H9 (cell line): ENCODE measurements around the gene CARM1. TPM values are rescaled to one million over a fixed set of nuclear protein-coding genes. Genes with fewer than 3 reads are reported as not detected.

ENCODE experiments used
- DNase-seq: peaks from one replicate; pipeline ENCODE4 v3.0.0-alpha.2; 2017
- H2AFZ ChIP-seq: one replicate; pipeline ENCODE4 v1.6.1; 2013; ENCODE audit warnings: mild to moderate bottlenecking, low read length, control low read depth, moderate library complexity
- H2AK5ac ChIP-seq: 2 replicates; pipeline ENCODE4 v1.6.1; 2013; ENCODE audit warnings: low read length, control low read depth, mixed read lengths; ENCODE audit not compliant: insufficient read length
- H2BK120ac ChIP-seq: one replicate; pipeline ENCODE4 v1.6.1; 2013; ENCODE audit warnings: low read depth, mild to moderate bottlenecking, low read length, control low read depth, inconsistent platforms; ENCODE audit not compliant: poor library complexity, severe bottlenecking
- H2BK12ac ChIP-seq: 2 replicates; pipeline ENCODE4 v1.6.1; 2013; ENCODE audit warnings: low read length, control low read depth, mixed read lengths, low read depth; ENCODE audit not compliant: insufficient read length
- H2BK15ac ChIP-seq: 2 replicates; pipeline ENCODE4 v1.6.1; 2013; ENCODE audit warnings: low read depth, low read length, control low read depth
- H2BK20ac ChIP-seq: one replicate; pipeline ENCODE4 v1.6.1; 2013; ENCODE audit warnings: low read depth, mild to moderate bottlenecking, low read length, control low read depth, inconsistent platforms; ENCODE audit not compliant: poor library complexity, severe bottlenecking
- H2BK5ac ChIP-seq: 2 replicates; pipeline ENCODE4 v1.6.1; 2013; ENCODE audit warnings: low read length, control low read depth, mixed read lengths; ENCODE audit not compliant: insufficient read length
- H3K14ac ChIP-seq: 2 replicates; pipeline ENCODE4 v1.6.1; 2013; ENCODE audit warnings: low read length, control low read depth; ENCODE audit not compliant: insufficient read depth
- H3K18ac ChIP-seq: 2 replicates; pipeline ENCODE4 v1.6.1; 2013; ENCODE audit warnings: low read depth, mild to moderate bottlenecking, mixed read lengths, low read length, control low read depth; ENCODE audit not compliant: insufficient read length
- H3K23ac ChIP-seq: 2 replicates; pipeline ENCODE4 v1.6.1; 2013; ENCODE audit warnings: low read length, control low read depth, mixed read lengths, low read depth; ENCODE audit not compliant: insufficient read length
- H3K23me2 ChIP-seq: 2 replicates; pipeline ENCODE4 v1.6.1; 2013; ENCODE audit warnings: low read depth, mild to moderate bottlenecking, mixed read lengths, low read length, control low read depth; ENCODE audit not compliant: insufficient read length, poor library complexity, severe bottlenecking
- H3K27ac ChIP-seq: 2 replicates; pipeline ENCODE4 v1.5.1; 2013; ENCODE audit warnings: low read length, control low read depth, mixed read lengths, low read depth; ENCODE audit not compliant: insufficient read length
- H3K27me3 ChIP-seq: 2 replicates; pipeline ENCODE4 v1.6.1; 2013; ENCODE audit warnings: low read length, control low read depth, inconsistent platforms; ENCODE audit not compliant: insufficient read depth
- H3K4ac ChIP-seq: 2 replicates; pipeline ENCODE4 v1.6.1; 2013; ENCODE audit warnings: low read depth, mild to moderate bottlenecking, control low read depth, inconsistent platforms, low read length, moderate library complexity
- H3K4me1 ChIP-seq: 2 replicates; pipeline ENCODE4 v1.6.1; 2013; ENCODE audit warnings: low read length, control low read depth, inconsistent platforms; ENCODE audit not compliant: insufficient read depth
- H3K4me2 ChIP-seq: 2 replicates; pipeline ENCODE4 v1.6.1; 2013; ENCODE audit warnings: low read length, control low read depth, mixed read lengths; ENCODE audit not compliant: insufficient read length, insufficient read depth
- H3K56ac ChIP-seq: 2 replicates; pipeline ENCODE4 v1.6.1; 2013; ENCODE audit warnings: low read depth, mild to moderate bottlenecking, mixed read lengths, low read length, control low read depth; ENCODE audit not compliant: insufficient read length
- H3K79me1 ChIP-seq: 2 replicates; pipeline ENCODE4 v1.6.1; 2013; ENCODE audit warnings: low read depth, mild to moderate bottlenecking, moderate library complexity, low read length, control low read depth, inconsistent platforms; ENCODE audit not compliant: insufficient read depth, poor library complexity, severe bottlenecking
- H3K79me2 ChIP-seq: 2 replicates; pipeline ENCODE4 v1.6.1; 2013; ENCODE audit warnings: low read length, control low read depth, inconsistent platforms; ENCODE audit not compliant: insufficient read depth
- H3K9ac ChIP-seq: 2 replicates; pipeline ENCODE4 v1.6.1; 2013; ENCODE audit warnings: low read length, control low read depth, mixed read lengths; ENCODE audit not compliant: insufficient read length; ENCODE audit errors: extremely low read depth
- H3K9me3 ChIP-seq: one replicate; pipeline ENCODE4 v1.6.1; 2013; ENCODE audit warnings: low read depth, low read length, inconsistent platforms; ENCODE audit not compliant: control insufficient read depth
- H3T11ph ChIP-seq: one replicate; pipeline ENCODE4 v1.6.1; 2013; ENCODE audit warnings: mild to moderate bottlenecking, low read length, control low read depth, inconsistent platforms
- H4K20me1 ChIP-seq: one replicate; pipeline ENCODE4 v1.6.1; 2013; ENCODE audit not compliant: control insufficient read depth, insufficient read length, insufficient read depth
- H4K5ac ChIP-seq: 2 replicates; pipeline ENCODE4 v1.6.1; 2013; ENCODE audit warnings: low read depth, mild to moderate bottlenecking, mixed read lengths, low read length, control low read depth; ENCODE audit not compliant: insufficient read length
- H4K8ac ChIP-seq: replicated peaks from 2 replicates; pipeline ENCODE4 v1.6.1; 2013; ENCODE audit warnings: low read length, control low read depth, mixed read lengths, low read depth; ENCODE audit not compliant: insufficient read length
- H4K91ac ChIP-seq: 2 replicates; pipeline ENCODE4 v1.6.1; 2013; ENCODE audit warnings: low read depth, mild to moderate bottlenecking, moderate library complexity, mixed read lengths, low read length, control low read depth; ENCODE audit not compliant: insufficient read length
- H3K27ac Mint-ChIP-seq, 3 experiments: 2 replicates in 2 of 3; 3 replicates in 1 of 3; pipeline ENCODE4 v1.8.0; 2020 to 2021; ENCODE audit warnings: mixed read lengths in 3 of 3, mild to moderate bottlenecking in 1 of 3, moderate library complexity in 1 of 3
- H3K27me3 Mint-ChIP-seq: 2 replicates; pipeline ENCODE4 v1.8.0; 2021; ENCODE audit warnings: low read depth, mild to moderate bottlenecking, moderate library complexity, mixed read lengths
- H3K36me3 Mint-ChIP-seq, 3 experiments: 2 replicates in 2 of 3; 3 replicates in 1 of 3; pipeline ENCODE4 v1.8.0; 2020 to 2021; ENCODE audit warnings: low read depth in 3 of 3, mixed read lengths in 3 of 3; ENCODE audit not compliant: insufficient read depth in 1 of 3
- H3K4me1 Mint-ChIP-seq, 2 experiments: 2 replicates each; pipeline ENCODE4 v1.8.0; 2020; ENCODE audit warnings: mixed read lengths in 2 of 2
- H3K4me3 Mint-ChIP-seq, 2 experiments: 2 replicates in 1 of 2; 3 replicates in 1 of 2; pipeline ENCODE4 v1.8.0; 2020 to 2021; ENCODE audit warnings: mild to moderate bottlenecking in 2 of 2, mixed read lengths in 2 of 2, moderate library complexity in 1 of 2
- H3K9me3 Mint-ChIP-seq, 2 experiments: 2 replicates in 1 of 2; 3 replicates in 1 of 2; pipeline ENCODE4 v1.8.0; 2020; ENCODE audit warnings: mild to moderate bottlenecking in 2 of 2, mixed read lengths in 2 of 2, moderate library complexity in 1 of 2
- WGBS: extraction: QIAGEN DNeasy Blood & Tissue Kit; methylation state at CpG from one replicate; pipeline ENCODE4 v1.1.7; 2013; ENCODE audit warnings: missing lambda C conversion rate, low lambda C conversion rate, mixed read lengths; ENCODE audit not compliant: insufficient read length; ENCODE audit errors: extremely low coverage; 5-methylcytosine and 5-hydroxymethylcytosine counted together
- total RNA-seq: library from RNA; stranded (reverse); gene quantifications from 2 replicates; pipeline ENCODE4 v1.2.1, GENCODE V29; 2021
- TF ChIP-seq, protein P1 (sequence below): fragments of 200-600 bp; sonication (generic); conservative IDR thresholded peaks from 3 replicates; pipeline ENCODE4 v1.8.0; 2021; ENCODE audit warnings: antibody characterized with exemption, mild to moderate bottlenecking

Gene CARM1
- total RNA-seq, 1 experiment from 2014 or later: 111 TPM

DNA sequence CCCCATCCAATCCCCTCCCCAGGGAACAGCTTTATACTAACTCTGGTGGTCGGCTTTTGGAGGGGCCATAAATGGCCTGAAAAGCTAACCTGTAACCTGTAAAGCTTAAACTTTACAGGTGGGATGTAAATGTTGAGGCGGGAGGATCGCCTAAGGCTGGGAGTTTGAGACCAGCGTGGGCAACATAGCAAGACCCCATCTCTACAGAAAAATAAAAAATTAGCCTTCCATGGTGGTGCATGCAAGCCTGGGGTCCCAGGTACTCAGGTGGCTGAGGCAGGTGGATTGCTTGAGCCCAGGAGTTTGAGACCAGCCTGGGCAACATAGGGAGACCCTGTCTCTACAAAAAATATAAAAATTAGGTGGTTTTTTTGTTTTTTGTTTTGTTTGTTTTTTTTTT lies 18.5 kb downstream of the CARM1 start:
- TF ChIP-seq, protein P1, sequence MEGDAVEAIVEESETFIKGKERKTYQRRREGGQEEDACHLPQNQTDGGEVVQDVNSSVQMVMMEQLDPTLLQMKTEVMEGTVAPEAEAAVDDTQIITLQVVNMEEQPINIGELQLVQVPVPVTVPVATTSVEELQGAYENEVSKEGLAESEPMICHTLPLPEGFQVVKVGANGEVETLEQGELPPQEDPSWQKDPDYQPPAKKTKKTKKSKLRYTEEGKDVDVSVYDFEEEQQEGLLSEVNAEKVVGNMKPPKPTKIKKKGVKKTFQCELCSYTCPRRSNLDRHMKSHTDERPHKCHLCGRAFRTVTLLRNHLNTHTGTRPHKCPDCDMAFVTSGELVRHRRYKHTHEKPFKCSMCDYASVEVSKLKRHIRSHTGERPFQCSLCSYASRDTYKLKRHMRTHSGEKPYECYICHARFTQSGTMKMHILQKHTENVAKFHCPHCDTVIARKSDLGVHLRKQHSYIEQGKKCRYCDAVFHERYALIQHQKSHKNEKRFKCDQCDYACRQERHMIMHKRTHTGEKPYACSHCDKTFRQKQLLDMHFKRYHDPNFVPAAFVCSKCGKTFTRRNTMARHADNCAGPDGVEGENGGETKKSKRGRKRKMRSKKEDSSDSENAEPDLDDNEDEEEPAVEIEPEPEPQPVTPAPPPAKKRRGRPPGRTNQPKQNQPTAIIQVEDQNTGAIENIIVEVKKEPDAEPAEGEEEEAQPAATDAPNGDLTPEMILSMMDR: no peak
- no peak overlapping the region for H3K18ac ChIP-seq
- no peak overlapping the region for H3K4me2 ChIP-seq
- H2BK15ac ChIP-seq: no peak overlapping the region
- H4K5ac ChIP-seq: no peak overlapping the region
- no peak overlapping the region for H3K56ac ChIP-seq
- Mint-ChIP-seq H3K27ac (no peak overlapping the region; a peak in 1 of 7 replicates), H3K27me3 (no peaks in the 10 kb centered on the region; the same call in 1 of the 2 replicates), H3K4me1 (peaks cover 62 to 68% of the 10 kb centered on the region in 2 experiments), H3K4me3 (no peak overlapping the region), H3K9me3 (no peaks in the 10 kb centered on the region), H3K36me3 (peaks cover 0 to 3% (median 0%) of the 10 kb centered on the region in 3 experiments; a peak in 3 of 7 replicates)
- no peak overlapping the region for H2AFZ ChIP-seq
- H3K9me3 ChIP-seq: no peaks in the 10 kb centered on the region
- no peak overlapping the region for H3K14ac ChIP-seq
- H3K79me2 ChIP-seq: peaks cover 13% of the 10 kb centered on the region; the same call in 1 of the 2 replicates
- no peak overlapping the region for H4K91ac ChIP-seq
- H2AK5ac ChIP-seq: no peak overlapping the region
- no CpG with 5 or more reads among the region's 4 CpGs for WGBS
- H3T11ph ChIP-seq: no peak overlapping the region
- no peaks in the 10 kb centered on the region for H4K20me1 ChIP-seq
- H2BK120ac ChIP-seq: no peak overlapping the region
- H3K9ac ChIP-seq: no peak overlapping the region
- H3K23me2 ChIP-seq: no peaks in the 10 kb centered on the region
- DNase-seq: no peak
- no peak overlapping the region for H3K4ac ChIP-seq
- H2BK12ac ChIP-seq: no peak overlapping the region
- H2BK5ac ChIP-seq: no peak overlapping the region
- H4K8ac ChIP-seq: no peak overlapping the region
- no peak overlapping the region for H2BK20ac ChIP-seq
- no peaks in the 10 kb centered on the region for H3K27me3 ChIP-seq
- H3K23ac ChIP-seq: no peak overlapping the region
- H3K27ac ChIP-seq: no peak overlapping the region
- peaks cover 17% of the 10 kb centered on the region; the same call in 1 of the 2 replicates for H3K4me1 ChIP-seq
- no peaks in the 10 kb centered on the region for H3K79me1 ChIP-seq
